GM15510 (cell line): ENCODE measurements around the gene TMEM38B.

ENCODE experiments used
- POLR2A ChIP-seq: IDR thresholded peaks from 3 replicates; pipeline ENCODE4 v1.6.1; 2011; ENCODE audit warnings: borderline replicate concordance; ENCODE audit not compliant: insufficient read length; ENCODE audit errors: extremely low read depth

The TMEM38B gene, protein sequence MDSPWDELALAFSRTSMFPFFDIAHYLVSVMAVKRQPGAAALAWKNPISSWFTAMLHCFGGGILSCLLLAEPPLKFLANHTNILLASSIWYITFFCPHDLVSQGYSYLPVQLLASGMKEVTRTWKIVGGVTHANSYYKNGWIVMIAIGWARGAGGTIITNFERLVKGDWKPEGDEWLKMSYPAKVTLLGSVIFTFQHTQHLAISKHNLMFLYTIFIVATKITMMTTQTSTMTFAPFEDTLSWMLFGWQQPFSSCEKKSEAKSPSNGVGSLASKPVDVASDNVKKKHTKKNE

DNA sequence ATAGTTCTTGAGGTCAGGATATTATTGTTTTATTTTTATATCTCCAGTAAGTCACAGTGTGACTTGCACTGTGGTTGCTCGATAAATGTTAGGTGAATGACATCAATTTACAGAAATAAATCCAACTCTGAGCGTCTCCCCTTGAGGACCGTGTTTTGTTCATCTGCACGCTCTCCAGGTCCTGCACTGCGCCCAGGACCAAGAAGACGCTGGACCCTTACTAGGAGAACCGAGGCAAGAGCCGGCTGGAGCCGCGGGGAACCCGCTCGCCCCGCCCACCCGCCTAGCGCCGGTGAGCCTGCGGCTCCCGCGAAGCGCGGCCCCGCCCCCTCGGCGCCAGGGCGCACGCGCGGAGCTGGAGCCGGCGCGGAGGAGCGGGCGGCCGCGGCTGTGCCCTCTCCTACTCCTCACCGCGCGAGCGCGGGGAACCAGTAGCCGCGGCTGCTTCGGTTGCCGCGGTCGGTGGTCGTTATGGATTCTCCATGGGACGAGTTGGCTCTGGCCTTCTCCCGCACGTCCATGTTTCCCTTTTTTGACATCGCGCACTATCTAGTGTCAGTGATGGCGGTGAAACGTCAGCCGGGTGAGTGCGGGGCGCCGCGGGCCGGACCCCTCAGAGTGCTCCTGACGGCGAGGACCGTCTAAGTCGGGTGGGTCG lies at the start of gene TMEM38B:
TSS of gene TMEM38B (plus strand) at position 352 of the 658 bp plus-strand sequence. CDS start at position 472, 120 bp downstream.
- TF ChIP-seq POLR2A: peak; percentile 82

DNA sequence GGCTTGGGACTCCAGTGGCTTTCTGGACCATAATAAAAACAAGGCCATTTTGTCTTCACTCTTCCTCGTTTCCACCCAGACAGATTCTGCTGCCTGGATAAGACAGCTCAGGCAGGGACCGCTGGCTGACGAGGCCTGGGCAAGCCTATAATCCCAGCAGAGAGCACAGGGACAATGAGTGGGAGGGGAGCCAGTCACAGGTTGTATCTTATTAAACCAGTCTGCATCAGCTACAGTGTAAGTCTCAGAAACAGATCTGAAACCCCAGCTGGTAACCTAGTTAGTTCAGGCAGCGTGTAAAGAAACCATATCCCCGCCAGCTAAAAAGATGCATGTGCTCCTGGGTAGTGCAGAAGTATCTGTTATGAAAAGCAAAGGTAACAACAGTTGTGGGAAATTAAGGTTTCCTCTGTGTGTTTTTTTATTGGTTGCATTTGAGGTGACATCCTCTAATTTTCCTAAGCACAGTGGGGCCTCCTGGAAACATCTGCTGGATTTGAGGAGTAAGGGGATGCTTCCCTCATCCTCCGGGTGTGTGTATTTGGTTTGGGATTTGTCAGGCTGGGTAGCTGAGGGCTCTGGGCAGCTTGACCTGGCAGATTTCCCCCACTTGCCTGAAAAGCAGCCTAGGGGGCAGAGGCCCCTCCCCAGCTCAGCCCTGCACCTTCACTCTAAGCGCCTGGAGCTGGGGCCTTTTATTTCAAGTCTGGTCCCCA lies 47.3 kb upstream of the TMEM38B start:
- TF ChIP-seq POLR2A: no peak

DNA sequence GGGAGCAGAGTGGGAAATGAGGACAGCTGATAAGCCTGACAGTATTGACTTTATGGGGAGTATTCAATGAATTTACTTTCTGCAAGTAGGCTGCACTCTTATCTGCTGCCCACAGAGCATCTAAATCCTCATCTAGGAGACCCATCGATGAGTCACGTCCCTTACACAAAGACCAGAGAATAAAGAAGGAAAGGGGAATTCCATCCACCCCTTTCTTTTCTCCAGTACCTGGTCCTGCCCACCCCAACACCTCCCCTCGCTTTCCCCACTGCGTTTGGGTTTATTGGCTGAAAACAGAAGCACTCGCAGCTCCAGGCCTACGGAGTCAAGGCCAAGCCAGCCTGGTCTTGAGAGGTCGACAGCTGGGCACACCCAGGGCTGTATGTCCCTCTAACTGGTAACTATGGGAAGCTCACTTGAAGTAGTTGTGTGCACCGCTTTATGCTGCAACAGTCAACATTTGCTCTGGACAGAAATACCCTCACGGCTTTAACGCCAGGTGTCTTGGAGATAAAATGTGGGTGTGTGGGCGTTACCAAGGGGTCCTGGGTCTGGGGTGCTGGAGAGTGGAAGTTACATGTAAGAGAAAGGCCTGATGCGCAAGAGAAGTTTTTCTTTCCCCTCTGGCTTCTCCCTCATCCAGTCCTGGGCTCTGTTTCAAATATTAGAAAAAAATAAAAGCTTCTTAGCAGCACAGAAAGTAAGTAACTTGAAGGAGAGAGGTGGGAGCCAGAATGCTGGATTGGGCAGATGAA lies 46.6 kb upstream of the TMEM38B start:
- no peak for TF ChIP-seq POLR2A

- no peak for TF ChIP-seq POLR2A
Observed at GRCh38 chr9:105651806-105652205, 42.5 kb upstream of the TMEM38B start.

DNA sequence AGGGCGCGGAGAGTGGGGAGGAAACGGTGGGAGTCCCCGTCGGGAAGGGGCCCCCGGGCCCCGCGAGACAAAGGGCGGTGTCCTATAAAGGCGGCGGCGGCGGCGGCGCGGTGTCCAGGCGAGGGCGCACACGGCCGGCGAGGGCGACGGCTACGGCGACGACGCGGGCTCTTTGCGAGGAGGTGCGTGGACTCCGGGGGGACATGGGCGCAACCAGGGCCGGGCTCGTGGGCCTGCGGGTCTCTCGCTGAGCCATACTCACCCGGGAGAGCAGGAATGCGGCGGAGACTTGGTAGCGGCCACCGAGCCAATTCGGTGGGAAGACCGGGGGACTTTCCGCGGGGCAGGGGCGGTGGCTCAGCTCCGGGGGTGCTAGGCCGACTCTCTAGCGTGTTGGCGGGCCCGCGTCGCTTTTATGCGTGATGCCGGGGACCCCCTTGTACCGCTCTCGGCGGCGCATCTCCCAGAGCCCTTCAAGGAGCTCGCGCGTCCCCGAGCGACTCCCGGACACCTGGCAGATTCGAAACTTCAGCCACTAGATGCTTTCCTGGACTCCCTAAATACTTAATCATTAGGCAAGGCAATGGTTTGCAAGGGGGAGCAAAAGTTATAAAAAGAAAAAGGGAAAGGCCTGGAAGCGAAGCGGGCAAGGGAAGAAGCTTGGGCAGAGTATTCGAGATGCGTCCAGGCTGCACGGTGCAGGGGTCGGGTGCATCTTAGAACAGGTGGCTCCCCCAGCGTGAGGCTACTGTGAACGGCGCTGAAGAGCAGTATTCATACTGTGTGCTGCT lies 38.0 kb upstream of the TMEM38B start:
- no peak for TF ChIP-seq POLR2A

- TF ChIP-seq POLR2A: no peak
Observed at GRCh38 chr9:105658351-105658750, 36.0 kb upstream of the TMEM38B start.

DNA sequence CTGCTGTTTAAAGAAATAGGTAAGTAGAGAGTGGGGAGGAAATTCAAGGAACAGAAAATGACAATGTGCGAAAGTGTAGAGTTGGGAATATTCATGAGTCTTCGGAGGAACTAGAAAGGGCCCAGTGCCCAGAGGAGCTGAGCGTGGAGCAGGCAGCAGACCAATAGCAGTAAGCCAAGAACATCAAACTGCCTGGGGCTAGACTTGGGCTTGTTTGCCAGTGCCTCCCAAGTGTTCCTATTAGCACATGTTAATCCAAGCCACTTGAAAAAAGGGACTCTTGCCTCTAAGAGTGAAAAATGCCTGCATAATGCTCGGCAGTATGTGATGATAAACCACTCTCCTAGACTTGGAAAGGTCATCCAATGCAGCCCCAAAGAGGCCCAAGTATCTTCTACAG lies 33.3 kb upstream of the TMEM38B start:
- no peak for TF ChIP-seq POLR2A

GRCh38 chr9:105662184-105663104 lies 31.9 kb upstream of the TMEM38B start, which contains the start of gene TAL2:
TAL2 (plus strand) TSS chr9:105662457; CDS start chr9:105662497, 40 bp downstream.
- TF ChIP-seq POLR2A: no peak

GRCh38 chr9:105663914-105664313 lies 30.4 kb upstream of the TMEM38B start:
- TF ChIP-seq POLR2A: no peak

- TF ChIP-seq POLR2A: no peak
Observed at GRCh38 chr9:105667867-105668266, 26.5 kb upstream of the TMEM38B start.

- TF ChIP-seq POLR2A: no peak
Observed at GRCh38 chr9:105670315-105670714, 24.0 kb upstream of the TMEM38B start.

GRCh38 chr9:105670775-105671174 lies 23.6 kb upstream of the TMEM38B start:
- no peak for TF ChIP-seq POLR2A

- TF ChIP-seq POLR2A: no peak
Observed at GRCh38 chr9:105672711-105673234, 21.6 kb upstream of the TMEM38B start.

- no peak for TF ChIP-seq POLR2A
Observed at GRCh38 chr9:105673850-105674387, 20.4 kb upstream of the TMEM38B start.
